Measurements from ENCODE around the gene CPA5. TPM values are rescaled to one million over a fixed set of nuclear protein-coding genes. Genes with fewer than 3 reads are reported as not detected.
A peak's percentile ranks its signal among the peaks of the same experiment; 100 is the strongest.

The CPA5 gene
- total RNA-seq, 6 experiments from 2014 or later = not detected

- Mint-ChIP-seq H3K4me1 (ENCODE audit: low read depth) (peaks cover 65% of the 10 kb centered on the region), H3K4me3 (no peak overlapping the region; the same call in 1 of the 2 replicates), H3K36me3 (ENCODE audit: low read depth) (no peaks in the 10 kb centered on the region; the same call in 1 of the 2 replicates)
Observed at GRCh38 chr7:130351791-130352090, 7.1 kb downstream of the CPA5 start.

GRCh38 chr7:130352194-130353074 is 7.8 kb downstream of the CPA5 start:
- Mint-ChIP-seq H3K4me3 (peak overlapping the region; percentile 75), H3K27ac (peak overlapping the region; percentile 10), H3K27me3 (ENCODE audit: insufficient read depth) (peaks cover 20% of the 10 kb centered on the region), H3K36me3 (ENCODE audit: low read depth) (no peaks in the 10 kb centered on the region; the same call in 1 of the 2 replicates), H3K9me3 (no peaks in the 10 kb centered on the region), H3K4me1 (ENCODE audit: low read depth) (peaks cover 72% of the 10 kb centered on the region)
- peak; percentile 41 for DNase-seq
- TF ChIP-seq CTCF (IDR thresholded peaks at IDR 0.05) = no peak

More at GRCh38 chr7:130351791-130352090, 7.1 kb downstream of the CPA5 start:
- DNase-seq = no peak
- H3K9me3 Mint-ChIP-seq = no peaks in the 10 kb centered on the region
- H3K27me3 Mint-ChIP-seq (ENCODE audit: insufficient read depth) = peaks cover 22% of the 10 kb centered on the region
- TF ChIP-seq CTCF (IDR thresholded peaks at IDR 0.05) = no peak
- no peak overlapping the region; the same call in 1 of the 2 replicates for H3K27ac Mint-ChIP-seq

GRCh38 chr7:130353196-130353595 is 8.6 kb downstream of the CPA5 start:
- Mint-ChIP-seq H3K36me3 (ENCODE audit: low read depth) (no peaks in the 10 kb centered on the region; the same call in 1 of the 2 replicates), H3K9me3 (no peaks in the 10 kb centered on the region), H3K27me3 (ENCODE audit: insufficient read depth) (peaks cover 20% of the 10 kb centered on the region), H3K27ac (peak overlapping the region; percentile 4; the same call in 1 of the 2 replicates), H3K4me3 (peak overlapping the region; percentile 75; the same call in 1 of the 2 replicates), H3K4me1 (ENCODE audit: low read depth) (peaks cover 80% of the 10 kb centered on the region)
- 0 out of 2 replicates have a peak, but pooled peaks have one; percentile 5 for TF ChIP-seq CTCF (IDR thresholded peaks at IDR 0.05)
- no peak for DNase-seq

GRCh38 chr7:130356121-130356875 is 11.7 kb downstream of the CPA5 start:
- peak overlapping the region; percentile 98 for H3K27ac Mint-ChIP-seq

More at GRCh38 chr7:130356121-130356875, 11.7 kb downstream of the CPA5 start:
- Mint-ChIP-seq H3K4me1 (ENCODE audit: low read depth) (peaks cover 68% of the 10 kb centered on the region), H3K9me3 (peaks cover 28% of the 10 kb centered on the region), H3K27me3 (ENCODE audit: insufficient read depth) (peaks cover 18% of the 10 kb centered on the region), H3K36me3 (ENCODE audit: low read depth) (peaks cover 21% of the 10 kb centered on the region), H3K4me3 (peak overlapping the region; percentile 82)
- TF ChIP-seq CTCF (IDR thresholded peaks at IDR 0.05) = no peak
- DNase-seq = peak; percentile 97

All from HFFc6 (cell line).